Adipose tissue (tissue), 3 donors: Measurements from ENCODE around the gene EMCN. TPM values are rescaled to one million over a fixed set of nuclear protein-coding genes. Genes with fewer than 3 reads are reported as not detected.
"Not testable (repeated sequence)": the region's sequence is repeated elsewhere in the genome, so short reads cannot be mapped to it uniquely, and the experiment has no call there.

ENCODE experiments used
- H3K27ac ChIP-seq: one replicate; pipeline ENCODE4 v1.5.1; 2013; ENCODE audit warnings: low read depth, low read length
- WGBS, 3 donors: extraction: QIAGEN DNeasy Blood & Tissue Kit; methylation state at CpG; one replicate each; pipeline ENCODE4 v1.1.7; 2013; 5-methylcytosine and 5-hydroxymethylcytosine counted together
- polyA plus RNA-seq, 3 donors: library from polyadenylated mRNA; stranded (reverse); fragments of 200-250 nt; gene quantifications; one replicate each; pipeline ENCODE4 v1.2.3, GENCODE V29; 2013
- donor health status: healthy with polysubstance abuse.
- donor health status: Bipolar disorder and iron deficiency.
- donor health status: healthy.

The EMCN gene
- polyA plus RNA-seq, 3 donors: 2.9 to 31.4 (median 15.9) TPM

DNA sequence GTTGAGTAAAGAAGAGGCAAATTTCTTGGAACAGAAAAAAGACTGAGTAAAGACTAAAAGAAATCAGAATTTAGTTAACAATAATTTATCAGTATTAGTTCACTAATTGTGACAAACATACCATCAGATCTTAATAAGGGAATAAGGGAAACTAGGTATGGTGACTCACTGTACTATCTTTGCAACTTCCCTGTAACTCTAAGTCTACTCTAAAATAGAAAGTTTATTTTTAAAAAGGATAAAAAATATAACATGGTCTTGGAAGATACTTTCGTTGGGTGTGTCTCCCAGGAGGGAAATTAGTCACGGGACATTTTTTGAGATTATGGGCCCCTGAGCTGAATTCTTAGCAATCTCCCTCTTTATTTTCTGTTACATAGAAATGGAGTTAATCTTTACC is 97.3 kb downstream of the EMCN start:
- 40 to 74% (median 44%) methylated on average over 2 of the region's 2 CpGs for WGBS, 3 donors
- no peak overlapping the region for H3K27ac ChIP-seq

GRCh38 chr4:100417565-100417964 is 100.3 kb downstream of the EMCN start:
- H3K27ac ChIP-seq: no peak overlapping the region
- 35 to 62% (median 57%) methylated on average over 1 of the region's 1 CpG for WGBS, 3 donors

DNA sequence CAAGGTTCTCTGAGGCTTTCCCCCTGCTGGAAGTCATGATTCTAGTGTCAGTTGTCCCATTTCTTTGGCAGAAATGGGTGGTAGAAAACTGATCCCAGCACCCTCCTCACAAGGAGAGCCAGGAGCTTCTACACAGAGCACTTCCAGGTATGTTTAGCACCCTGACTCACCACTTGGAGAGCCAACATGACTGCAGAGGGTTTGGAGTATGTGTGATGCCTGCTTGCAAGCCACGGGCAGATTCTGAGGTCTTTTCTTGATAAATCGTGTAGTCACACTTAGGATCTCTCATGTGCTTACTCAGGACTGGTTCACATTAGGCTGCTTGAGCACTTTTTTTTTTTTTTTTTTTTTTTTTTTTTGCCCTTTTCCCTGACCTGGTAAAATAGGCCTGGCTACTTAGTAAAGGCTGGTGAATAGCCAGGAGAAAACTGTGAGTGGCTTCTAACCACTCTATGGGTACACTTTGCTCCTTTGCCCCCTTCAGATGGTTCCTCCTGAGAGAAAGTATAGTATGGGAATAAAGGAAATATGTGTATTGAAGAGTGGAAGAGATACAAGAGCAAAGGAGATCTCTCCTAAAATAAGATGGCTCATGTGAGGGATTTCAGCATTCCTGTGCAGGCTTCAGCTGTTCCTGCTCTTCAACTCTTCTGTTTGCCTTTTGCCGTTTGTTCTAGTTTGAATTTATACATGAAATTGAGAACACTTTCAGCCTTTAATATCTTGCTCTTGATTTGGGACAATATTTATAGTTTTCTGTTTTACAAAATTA is 103.6 kb downstream of the EMCN start:
- H3K27ac ChIP-seq: no peak overlapping the region
- WGBS, 3 donors: 86 to 91% (median 88%) methylated on average over 3 of the region's 3 CpGs

DNA sequence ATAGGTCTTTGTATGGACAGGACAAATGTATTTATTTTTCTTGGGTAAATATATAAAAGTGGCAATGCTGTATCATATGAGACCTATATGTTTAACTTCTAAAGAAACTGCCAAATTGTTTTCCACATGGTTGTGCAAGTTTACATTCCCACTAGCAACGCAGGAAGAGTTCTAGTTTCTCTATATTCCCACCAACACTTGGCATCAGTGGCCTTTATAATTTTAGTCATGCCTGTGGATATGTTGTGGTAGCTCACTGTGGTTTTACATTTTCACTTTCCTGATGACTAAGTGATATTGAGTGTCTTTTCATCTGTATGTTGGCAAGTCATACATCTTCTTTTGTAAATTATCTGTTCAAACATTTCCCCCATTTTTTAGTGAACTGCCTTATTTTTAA is 126.0 kb downstream of the EMCN start:
- H3K27ac ChIP-seq: no peak overlapping the region
- 71 to 85% (median 75%) methylated on average over 1 of the region's 1 CpG for WGBS, 3 donors

DNA sequence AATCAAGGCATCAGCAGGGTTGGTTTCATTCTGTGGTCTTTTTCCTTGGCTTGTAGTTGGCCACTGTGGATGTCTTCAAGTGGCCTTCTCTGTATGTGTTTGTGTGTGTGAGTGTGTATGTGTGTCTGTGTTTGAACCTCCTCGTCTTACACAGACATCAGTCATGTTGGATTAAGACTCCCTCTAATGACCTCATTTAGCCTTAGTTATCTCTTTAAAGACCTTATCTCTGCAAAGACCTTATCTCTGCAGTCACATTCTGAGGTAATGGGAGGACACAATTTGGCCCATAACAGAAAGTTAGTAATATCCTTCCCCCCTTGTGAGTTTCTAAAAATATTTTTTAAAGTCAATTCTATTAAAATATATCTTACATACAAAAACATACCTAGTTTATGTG is 126.7 kb downstream of the EMCN start:
- WGBS, 3 donors: 32 to 56% (median 55%) methylated on average over 1 of the region's 1 CpG
- no peak overlapping the region for H3K27ac ChIP-seq

- WGBS, 3 donors: 60 to 70% (median 61%) methylated on average over 1 of the region's 1 CpG
- no peak overlapping the region for H3K27ac ChIP-seq
Observed at GRCh38 chr4:100386270-100386669, 131.6 kb downstream of the EMCN start.

GRCh38 chr4:100380401-100380800 is 137.4 kb downstream of the EMCN start:
- not testable (repeated sequence) for H3K27ac ChIP-seq
- 89 to 97% (median 91%) methylated on average over 1 of the region's 1 CpG for WGBS, 3 donors

GRCh38 chr4:100379583-100380105 is 138.2 kb downstream of the EMCN start:
- H3K27ac ChIP-seq: no peak overlapping the region
- 82 to 94% (median 92%) methylated on average over 5 of the region's 5 CpGs for WGBS, 3 donors

DNA sequence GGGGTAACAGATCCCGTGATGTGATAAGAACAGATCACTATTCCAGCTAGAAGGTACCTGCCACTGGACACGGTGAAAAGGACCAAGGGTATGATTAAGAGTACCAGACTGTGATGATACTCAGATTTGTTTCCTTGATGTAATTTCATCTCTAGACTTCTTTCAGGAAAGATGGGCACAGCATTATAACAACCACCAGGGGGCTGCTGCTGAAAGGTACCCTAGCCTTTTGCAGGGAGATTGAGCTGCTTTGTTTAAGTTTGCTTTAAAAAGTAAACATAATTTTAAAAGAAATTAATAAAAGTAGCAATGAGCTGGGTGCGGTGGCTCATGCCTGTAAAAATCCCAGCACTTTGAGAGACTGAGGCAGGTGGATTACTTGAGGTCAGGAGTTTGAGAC is 145.4 kb downstream of the EMCN start:
- 56 to 92% (median 87%) methylated on average over 3 of the region's 3 CpGs for WGBS, 3 donors
- H3K27ac ChIP-seq: no peak overlapping the region

- no peak overlapping the region for H3K27ac ChIP-seq
- WGBS, 3 donors: 66 to 80% (median 79%) methylated on average over 2 of the region's 2 CpGs
Observed at GRCh38 chr4:100369871-100370270, 148.0 kb downstream of the EMCN start.

DNA sequence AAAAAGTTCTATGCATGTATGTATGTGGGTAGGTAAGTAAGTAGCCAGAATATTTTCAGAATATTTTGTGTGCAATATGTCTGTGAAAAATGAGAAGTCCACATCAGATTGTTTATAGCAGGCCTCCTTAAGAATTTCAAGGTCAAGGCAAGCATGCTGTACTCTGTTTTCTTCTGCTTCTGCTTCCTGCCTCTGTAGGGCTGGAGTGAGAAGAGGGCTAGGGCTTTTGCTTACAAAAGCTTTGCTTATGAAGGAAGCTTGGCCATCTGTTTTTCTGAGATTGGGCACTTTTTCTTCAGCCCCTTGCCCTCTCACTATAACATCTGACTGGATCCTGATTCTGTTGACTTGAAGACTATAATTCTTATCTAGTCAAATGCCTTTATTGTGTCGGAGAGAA is 150.4 kb downstream of the EMCN start:
- no peak overlapping the region for H3K27ac ChIP-seq
- 49 to 67% (median 54%) methylated on average over 1 of the region's 1 CpG for WGBS, 3 donors

- 50 to 51% (median 51%) methylated on average over 2 of the region's 2 CpGs for WGBS, 3 donors
- no peak overlapping the region for H3K27ac ChIP-seq
Observed at GRCh38 chr4:100366213-100366612, 151.6 kb downstream of the EMCN start.

DNA sequence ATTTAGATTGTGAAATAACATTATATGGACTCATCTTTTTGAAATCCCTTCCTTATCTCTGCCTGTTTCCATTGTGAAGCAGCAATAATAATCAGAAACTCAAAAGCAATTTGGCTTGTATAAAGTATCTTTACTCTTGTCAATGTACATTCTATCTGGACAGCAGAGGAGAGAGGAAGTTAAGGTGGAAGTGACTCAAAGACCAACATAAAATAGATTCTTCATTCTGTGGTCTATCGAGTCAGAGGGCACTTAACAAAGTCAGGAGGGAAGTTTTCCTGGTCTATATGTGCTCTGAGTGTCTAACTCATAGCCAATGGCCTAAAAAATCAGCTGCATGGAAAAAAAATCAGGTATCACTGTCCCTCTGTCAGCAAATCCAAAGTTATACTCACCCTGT is 155.5 kb downstream of the EMCN start:
- 48 to 54% (median 50%) methylated on average over 1 of the region's 1 CpG for WGBS, 3 donors
- H3K27ac ChIP-seq: no peak overlapping the region

DNA sequence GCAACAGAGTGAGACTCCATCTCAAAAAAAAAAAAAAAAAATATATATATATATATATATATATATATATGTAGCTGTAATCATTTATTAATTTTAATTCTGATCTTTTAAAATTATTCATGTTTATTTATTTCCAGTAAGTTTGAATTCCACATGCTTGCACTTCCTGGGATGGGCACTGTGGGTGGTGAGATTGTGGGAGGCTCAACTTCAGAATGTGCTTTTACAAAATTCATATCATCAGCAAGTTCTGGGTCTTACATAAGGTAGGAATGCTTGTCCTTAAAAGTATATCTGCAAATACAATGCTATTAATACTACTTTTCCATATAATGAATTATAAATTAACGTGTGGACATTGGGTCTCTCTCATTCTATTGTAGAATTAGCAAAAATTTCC is 156.5 kb downstream of the EMCN start:
- H3K27ac ChIP-seq: no peak overlapping the region
- WGBS, 3 donors: 78 to 93% (median 83%) methylated on average over 1 of the region's 1 CpG

DNA sequence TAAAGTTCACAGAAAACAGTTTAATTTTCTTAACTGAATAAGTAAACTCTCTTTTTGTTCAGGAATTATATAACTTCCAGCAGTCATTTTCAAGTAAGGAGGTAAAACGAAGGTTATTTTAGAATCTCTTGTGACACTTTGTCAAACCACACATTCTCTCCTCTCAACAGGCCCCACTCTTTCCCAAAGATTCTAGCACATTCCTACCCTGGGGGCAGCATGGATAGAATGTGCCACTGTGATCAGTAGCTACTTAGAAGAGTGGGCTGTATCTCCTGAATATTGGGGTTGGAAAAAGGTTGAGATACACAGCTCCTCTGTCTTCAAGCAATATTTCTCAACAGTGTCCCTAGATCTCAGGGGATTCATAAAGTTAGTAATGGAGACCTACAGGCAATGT is 157.6 kb downstream of the EMCN start:
- WGBS, 3 donors: 51 to 79% (median 71%) methylated on average over 1 of the region's 1 CpG
- no peak overlapping the region for H3K27ac ChIP-seq

GRCh38 chr4:100359441-100359840 is 158.4 kb downstream of the EMCN start:
- 36 to 51% (median 48%) methylated on average over 2 of the region's 2 CpGs for WGBS, 3 donors
- no peak overlapping the region for H3K27ac ChIP-seq

DNA sequence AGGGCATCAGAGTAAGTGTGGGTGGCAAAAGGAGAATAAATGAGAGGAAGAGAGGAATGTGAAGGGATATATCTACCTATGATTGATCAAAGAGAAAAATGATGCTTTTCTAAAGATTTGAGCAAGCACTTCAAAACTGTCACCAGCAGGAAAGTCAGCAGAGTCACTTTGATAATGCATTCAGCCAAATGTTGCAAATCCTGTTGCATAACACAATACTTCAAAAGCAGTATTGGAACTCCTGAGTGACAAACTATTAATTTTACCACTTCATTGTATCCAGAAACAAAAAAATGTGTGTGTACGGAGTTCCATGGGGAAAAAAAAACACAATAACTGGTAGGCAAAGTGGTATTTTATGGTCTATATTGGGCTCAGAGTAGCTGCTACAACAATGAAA is 160.3 kb downstream of the EMCN start:
- WGBS, 3 donors: 58 to 94% (median 94%) methylated on average over 1 of the region's 1 CpG
- no peak overlapping the region for H3K27ac ChIP-seq

- 47 to 89% (median 89%) methylated on average over 1 of the region's 1 CpG for WGBS, 3 donors
Observed at GRCh38 chr4:100356172-100356571, 161.7 kb downstream of the EMCN start.

GRCh38 chr4:100352352-100352751 is 165.5 kb downstream of the EMCN start:
- not testable (repeated sequence) for H3K27ac ChIP-seq
- WGBS, 3 donors: 85 to 97% (median 97%) methylated on average over 3 of the region's 3 CpGs

More at GRCh38 chr4:100356172-100356571, 161.7 kb downstream of the EMCN start:
- H3K27ac ChIP-seq: no peak overlapping the region

- 72 to 90% (median 84%) methylated on average over 3 of the region's 3 CpGs for WGBS, 3 donors
- no peak overlapping the region for H3K27ac ChIP-seq
Observed at GRCh38 chr4:100348473-100348872, 169.3 kb downstream of the EMCN start.
